HG03378 (cell line): ENCODE measurements around the gene XKRX.

Source experiments
- ATAC-seq: cut with Tn5 transposase; IDR thresholded peaks from one replicate; pipeline ENCODE4 v1.9.1; 2021; ENCODE audit warnings: mild to moderate bottlenecking, moderate library complexity; ENCODE audit not compliant: unreplicated experiment

Gene XKRX

DNA sequence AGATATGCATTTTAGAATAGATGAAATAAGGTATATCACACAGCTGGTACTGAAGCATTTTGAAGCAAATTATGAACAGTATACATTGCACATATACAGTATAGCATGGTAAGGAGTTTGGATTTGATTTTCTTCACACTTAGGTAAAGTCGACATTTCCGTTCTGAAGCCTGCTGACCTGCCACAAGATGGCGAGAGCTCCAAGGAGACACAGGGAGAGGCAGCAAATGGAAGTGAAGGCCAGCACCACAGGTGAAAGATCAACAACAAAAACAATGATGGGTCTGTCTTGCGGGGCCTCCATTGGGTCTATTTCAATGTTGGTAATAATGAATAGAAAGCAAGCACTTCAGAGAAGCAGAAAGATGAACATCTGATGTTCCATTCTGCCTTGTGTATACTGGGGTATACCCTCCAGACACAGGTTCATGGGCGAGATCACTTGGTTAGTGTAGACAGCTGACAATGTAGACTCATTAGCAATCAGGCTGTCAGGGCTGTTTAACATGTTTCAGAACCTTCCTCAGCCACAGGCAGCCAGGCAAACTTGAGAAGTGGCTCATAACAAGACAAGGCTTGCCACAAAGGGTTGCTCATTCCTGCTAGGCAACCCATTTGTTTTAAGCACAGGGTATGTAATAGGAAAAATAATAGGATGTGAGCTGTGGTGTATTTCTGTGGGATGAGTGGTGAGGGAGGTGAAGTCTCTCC lies 33.2 kb downstream of the XKRX start:
- peak; percentile 76 for ATAC-seq

DNA sequence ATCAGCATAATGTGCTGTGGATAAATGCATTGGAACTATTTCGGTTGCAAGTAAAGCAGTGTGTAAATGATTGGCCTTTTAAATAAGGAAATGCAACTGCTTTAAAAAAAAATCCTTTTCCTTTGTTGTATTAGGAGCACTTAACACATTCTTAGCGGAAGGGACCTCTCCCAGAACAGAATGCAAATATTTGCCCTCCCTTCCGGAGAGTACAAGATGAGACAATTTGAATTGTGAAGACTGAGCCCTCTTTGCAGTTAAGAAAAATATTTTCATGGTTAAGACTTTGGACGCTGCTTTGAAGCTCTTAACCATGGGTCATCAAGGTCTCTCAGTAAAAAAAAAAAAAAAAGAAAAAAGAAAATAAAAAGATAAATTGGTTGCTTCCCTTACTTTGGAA lies 45.1 kb downstream of the XKRX start:
- ATAC-seq: no peak

DNA sequence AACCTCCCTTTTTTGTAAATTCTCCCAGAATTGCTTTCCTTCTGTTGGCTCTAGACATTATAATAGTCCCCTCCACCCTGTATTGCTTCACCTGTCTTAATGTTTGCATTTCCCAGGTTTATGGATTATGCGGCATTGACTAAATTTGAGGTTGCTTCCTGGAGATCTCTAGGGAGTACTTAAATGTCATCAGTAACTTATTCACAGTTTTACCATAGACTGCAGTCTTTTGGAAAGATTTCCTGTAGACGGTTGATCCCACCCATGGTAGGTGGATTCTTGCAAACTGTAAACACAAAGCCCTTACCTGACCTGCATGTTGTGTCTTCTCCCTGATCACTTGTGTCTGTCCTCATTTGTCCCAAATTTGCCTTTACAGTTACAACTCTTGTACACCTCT lies 48.3 kb downstream of the XKRX start:
- no peak for ATAC-seq

DNA sequence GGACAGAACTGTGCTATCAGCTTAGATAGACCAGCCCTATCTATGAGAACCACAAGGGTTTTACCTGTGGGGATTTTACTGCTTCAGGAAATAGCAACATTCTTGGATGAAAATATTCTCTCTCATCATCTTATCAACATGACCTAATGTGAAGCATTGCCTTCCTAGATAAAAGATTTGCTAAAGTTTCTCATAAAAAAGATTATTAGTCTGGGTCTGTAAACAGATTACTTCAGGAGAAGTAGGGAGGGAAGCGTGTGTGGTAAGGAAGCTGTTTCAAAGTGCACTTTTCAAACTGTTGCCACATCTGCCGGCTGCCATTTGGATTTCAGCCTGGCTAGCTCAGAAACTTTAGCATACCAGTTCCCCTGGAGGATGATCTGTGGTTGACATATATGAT lies 54.4 kb downstream of the XKRX start, which contains the start of gene NOX1:
NOX1 (minus strand) TSS at position 35 of the 400 bp plus-strand sequence. CDS start 220 bp downstream, outside the sequence.
- ATAC-seq: no peak

DNA sequence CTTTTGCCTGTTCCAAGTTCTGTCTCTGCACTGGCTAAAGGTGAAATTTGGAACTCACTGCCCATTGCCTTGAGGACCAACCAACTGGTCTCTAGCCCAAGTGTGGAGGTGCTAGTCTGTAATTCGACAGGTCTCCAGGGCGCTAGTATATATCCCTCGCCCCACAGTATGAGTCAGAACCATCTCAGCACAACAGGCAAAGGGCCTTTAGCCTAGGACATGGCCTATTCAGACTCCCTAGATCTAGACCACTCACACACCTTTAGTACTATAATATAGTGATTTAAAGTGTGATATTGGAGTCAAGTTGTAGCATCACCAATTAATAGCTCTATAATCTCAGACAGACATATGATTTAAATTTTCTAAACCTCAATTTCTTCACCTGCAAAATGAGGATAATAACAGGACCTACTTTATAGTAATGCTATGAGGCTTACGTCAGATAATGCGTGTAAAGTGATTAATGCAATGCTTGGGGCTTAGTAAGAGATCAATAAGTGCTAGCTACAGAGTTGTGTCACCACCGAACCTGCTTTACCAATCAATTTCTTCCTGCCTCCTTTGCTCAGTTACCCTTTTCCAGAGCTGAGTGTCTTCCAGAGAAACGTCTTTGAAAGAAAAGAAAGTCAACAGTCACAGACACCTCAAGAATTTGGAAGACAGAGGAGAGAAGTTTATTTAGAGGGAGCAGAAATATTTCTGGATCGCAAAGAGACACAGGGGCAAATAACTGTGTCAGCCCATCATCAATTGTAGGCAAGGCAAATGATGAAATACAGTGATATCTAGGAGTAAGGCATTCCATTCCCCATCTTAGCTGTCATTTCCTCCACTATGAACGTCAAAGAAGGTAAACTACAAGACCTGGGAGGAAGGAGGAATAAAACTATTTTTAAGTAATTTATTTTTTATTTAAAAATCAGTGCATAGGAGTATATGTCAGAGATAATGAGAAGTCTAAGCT lies 56.8 kb downstream of the XKRX start:
- ATAC-seq: no peak

DNA sequence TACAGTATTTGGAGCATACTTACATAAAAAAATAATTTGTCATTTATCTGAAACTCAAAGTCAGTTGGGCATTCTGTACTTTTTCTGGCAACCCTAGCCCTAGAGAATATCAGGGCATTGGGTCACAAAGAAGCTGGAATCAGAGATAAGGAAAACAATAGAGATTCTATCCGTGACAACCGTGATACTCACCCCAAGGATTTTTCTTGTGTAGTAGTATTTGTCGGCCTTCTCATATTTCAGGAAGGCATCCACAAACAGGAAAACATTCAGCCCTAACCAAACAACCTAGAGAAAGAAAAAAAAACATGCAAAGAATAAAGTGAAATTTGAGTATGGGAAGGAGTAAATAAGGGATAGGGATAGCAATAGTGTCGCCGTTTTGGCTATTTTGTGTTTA lies 58.2 kb downstream of the XKRX start:
- ATAC-seq: no peak

DNA sequence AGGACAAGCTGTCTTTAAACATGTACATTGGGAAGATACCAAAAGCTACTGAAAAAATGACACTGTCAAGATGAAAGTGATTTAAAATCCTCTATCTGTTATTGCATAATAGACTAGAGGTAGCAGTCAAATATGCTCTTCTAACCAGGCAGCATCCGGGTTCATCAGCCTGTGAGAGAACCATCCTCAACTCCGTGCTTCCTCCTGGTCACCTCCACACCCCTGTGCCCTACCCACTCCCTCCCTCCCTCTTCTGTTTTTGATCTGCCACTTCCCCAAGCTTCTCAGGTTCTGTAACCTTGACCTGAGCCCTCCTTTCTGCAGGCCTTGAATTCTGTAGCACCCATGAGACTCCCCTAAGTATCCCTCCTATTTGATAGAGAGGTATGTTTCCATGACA lies 60.4 kb downstream of the XKRX start:
- no peak for ATAC-seq

DNA sequence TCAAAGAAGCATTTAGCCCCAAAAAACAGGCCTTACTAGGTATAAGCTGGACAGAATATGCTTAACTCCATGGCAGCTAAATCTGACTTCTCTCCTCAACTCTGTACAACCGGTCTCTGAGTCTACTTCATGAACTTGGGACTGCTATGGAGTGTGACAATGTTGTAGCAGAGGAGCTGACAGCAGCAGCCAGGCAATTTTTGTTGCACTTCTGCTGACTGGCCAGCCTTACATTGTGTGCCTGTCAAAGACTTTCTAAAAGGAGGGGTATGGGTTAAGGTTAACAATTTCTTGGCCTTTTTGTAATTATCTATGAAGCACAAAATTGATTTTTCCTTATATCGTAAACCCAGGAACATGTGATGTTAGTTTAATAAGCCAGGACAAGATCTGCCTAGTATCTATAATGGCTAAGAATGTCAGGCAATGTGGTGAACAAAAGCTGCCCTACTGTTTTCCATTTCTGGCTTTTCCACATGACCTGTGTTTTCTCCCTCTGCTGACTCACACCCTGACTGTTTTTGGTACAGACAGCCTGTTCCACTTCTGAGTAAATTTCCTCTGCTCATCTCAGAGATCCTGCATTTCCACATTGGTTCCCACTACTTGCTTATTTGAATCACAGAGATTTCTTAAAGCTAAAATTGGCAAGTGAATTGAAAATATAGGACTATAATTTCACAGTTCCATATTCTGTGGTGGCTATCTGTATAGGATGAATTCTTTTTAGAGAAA lies 63.9 kb downstream of the XKRX start:
- no peak for ATAC-seq
